Endothelial cell of umbilical vein (primary cell): ENCODE measurements around the gene PARP16. TPM values are rescaled to one million over a fixed set of nuclear protein-coding genes. Genes with fewer than 3 reads are reported as not detected.

Experiments
- BruUV-seq: library from RNA; stranded (reverse); fragments of 400-500 nt; replicated peaks from 2 replicates; lab custom pipeline; 2021; lab: Mats Ljungman, UMichigan
- CTCF ChIA-PET: fragments of 300-600, 350-600 bp; sonication (Branson Sonifier 250); formaldehyde crosslinking; loops from one replicate; lab custom pipeline; 2021; ENCODE audit warnings: antibody characterized with exemption, inconsistent platforms; lab: Charles Lee
- POLR2A ChIA-PET: fragments of 300-600, 350-600 bp; sonication (Branson Sonifier 250); formaldehyde crosslinking; loops from one replicate; lab custom pipeline; 2021; ENCODE audit warnings: antibody characterized with exemption, inconsistent platforms; lab: Charles Lee
- DNase-seq: peaks from one replicate; pipeline ENCODE4 v3.0.0-alpha.2; 2011; ENCODE audit warnings: low read depth, low spot score
- FAIRE-seq: peaks from 2 replicates; lab custom pipeline; 2011; peaks lifted over from hg19 to GRCh38; lab: Jason Lieb, UNC
- H2AFZ ChIP-seq: 2 replicates; pipeline ENCODE4 v1.6.0; 2012; ENCODE audit warnings: low read depth, low read length, control low read depth, inconsistent platforms
- H3K27ac ChIP-seq: 2 replicates; pipeline ENCODE4 v1.5.1; 2011; ENCODE audit warnings: low read depth, mild to moderate bottlenecking, control low read depth, low read length, moderate library complexity; ENCODE audit not compliant: insufficient read depth
- H3K27me3 ChIP-seq, 2 experiments: 2 replicates each; pipeline versions ENCODE4 v1.6.0 to v1.6.1; 2011; ENCODE audit warnings: low read length in 2 of 2, mixed read lengths in 1 of 2; ENCODE audit not compliant: control insufficient read depth in 2 of 2, insufficient read depth in 2 of 2
- H3K36me3 ChIP-seq, 2 experiments: 2 replicates in 1 of 2; 3 replicates in 1 of 2; pipeline ENCODE4 v1.5.1; 2011; ENCODE audit warnings: low read length in 2 of 2, mild to moderate bottlenecking in 1 of 2, moderate library complexity in 1 of 2; ENCODE audit not compliant: control insufficient read depth in 2 of 2, insufficient read depth in 2 of 2; ENCODE audit errors: extremely low read depth in 1 of 2
- H3K4me1 ChIP-seq: 3 replicates; pipeline ENCODE4 v1.5.1; 2011; ENCODE audit warnings: mild to moderate bottlenecking, low read length; ENCODE audit not compliant: control insufficient read depth, insufficient read depth; ENCODE audit errors: extremely low read depth
- H3K4me2 ChIP-seq: 2 replicates; pipeline ENCODE4 v1.6.1; 2011; ENCODE audit warnings: low read length, control low read depth, mixed read lengths; ENCODE audit not compliant: insufficient read depth
- H3K4me3 ChIP-seq, 3 experiments: fragments of 200-600 bp in 1 of 3; sonication (generic), shearing (Covaris generic) in 1 of 3; replicated peaks in 1 of 3; 2 replicates each; pipeline ENCODE4 v1.5.1; 2011 to 2016; ENCODE audit warnings: control low read depth in 3 of 3, low read length in 3 of 3, mild to moderate bottlenecking in 2 of 3, inconsistent platforms in 1 of 3, low read depth in 1 of 3, moderate library complexity in 1 of 3; ENCODE audit not compliant: insufficient read depth in 1 of 3
- H3K79me2 ChIP-seq: 2 replicates; pipeline ENCODE4 v1.6.0; 2012; ENCODE audit warnings: low read length, inconsistent platforms; ENCODE audit not compliant: control insufficient read depth, insufficient read depth
- H3K9ac ChIP-seq: replicated peaks from 2 replicates; pipeline ENCODE3; 2011; ENCODE audit warnings: low read length, control low read depth; ENCODE audit not compliant: insufficient read depth; ENCODE audit errors: extremely low read depth
- H3K9me1 ChIP-seq: replicated peaks from 3 replicates; pipeline ENCODE4 v1.6.0; 2011; ENCODE audit warnings: mild to moderate bottlenecking, low read length; ENCODE audit not compliant: control insufficient read depth, insufficient read depth; ENCODE audit errors: extremely low read depth
- H3K9me3 ChIP-seq: replicated peaks from 2 replicates; pipeline ENCODE4 v1.5.1; 2012; ENCODE audit warnings: low read length, inconsistent platforms; ENCODE audit not compliant: control insufficient read depth, insufficient read depth
- H4K20me1 ChIP-seq: replicated peaks from 2 replicates; pipeline ENCODE3; 2011; ENCODE audit warnings: mild to moderate bottlenecking, low read length; ENCODE audit not compliant: control insufficient read depth, insufficient read depth; ENCODE audit errors: extremely low read depth
- EZH2 ChIP-seq: IDR thresholded peaks from 2 replicates; pipeline ENCODE4 v1.6.1; 2012; ENCODE audit warnings: borderline replicate concordance, low read depth, mild to moderate bottlenecking, moderate library complexity, low read length, inconsistent platforms; ENCODE audit not compliant: severe bottlenecking
- GATA2 ChIP-seq: IDR thresholded peaks from 2 replicates; pipeline ENCODE4 v1.7.0; 2011; ENCODE audit warnings: low read depth, mild to moderate bottlenecking, moderate library complexity, mixed read lengths, low read length; ENCODE audit not compliant: insufficient read length, insufficient read depth
- JUN ChIP-seq: IDR thresholded peaks from 2 replicates; pipeline ENCODE4 v1.6.1; 2011; ENCODE audit warnings: borderline replicate concordance, low read depth; ENCODE audit not compliant: insufficient read length, insufficient read depth
- MYC ChIP-seq: IDR thresholded peaks from one replicate; pipeline ENCODE4 v1.6.1; 2011; ENCODE audit warnings: mild to moderate bottlenecking, low read depth, low read length
- POLR2A ChIP-seq: IDR thresholded peaks from 2 replicates; pipeline ENCODE4 v1.6.1; 2012; ENCODE audit warnings: low read depth, mild to moderate bottlenecking, control low read depth, low read length
- POLR2AphosphoS5 ChIP-seq: IDR thresholded peaks from 2 replicates; pipeline ENCODE4 v1.6.1; 2012; ENCODE audit warnings: low read depth, mild to moderate bottlenecking, control low read depth, low read length, moderate library complexity; ENCODE audit not compliant: insufficient read depth
- dilution Hi-C: fragments of 300-500 bp; cut with MboI; formaldehyde crosslinking; loops from one replicate; pipeline ENCODE4 v1.15.0; 2019; ENCODE audit warnings: low sequenced_read_pairs; ENCODE audit not compliant: extremely low pct_ligation_motif_present
- intact Hi-C: fragments of 100-400 bp; cut with micrococcal nuclease; formaldehyde crosslinking; loops from one replicate; pipeline ENCODE4 v1.10.0; 2022
- polyA plus RNA-seq, 4 experiments: library from polyadenylated mRNA; depleted of rRNA in 3 of 4; stranded (reverse) in 3 of 4; unstranded in 1 of 4; fragments of >200 nt; gene quantifications; 2 replicates each; pipeline versions ENCODE4 v1.2.1 to v1.2.3, GENCODE V29; 2011 to 2012; ENCODE audit warnings: missing spikeins in 1 of 4
- total RNA-seq: library from RNA; stranded (reverse); gene quantifications from 2 replicates; pipeline ENCODE4 v1.2.3, GENCODE V29; 2021
- TF ChIP-seq, protein P1 (sequence below), 2 donors: IDR thresholded peaks; 1 replicate in 1 of 2; 2 replicates in 1 of 2; pipeline ENCODE4 v1.5.1; 2011; ENCODE audit warnings: low read length in 2 of 2, mild to moderate bottlenecking in 2 of 2, moderate library complexity in 2 of 2, control low read depth in 1 of 2, inconsistent platforms in 1 of 2, low read depth in 1 of 2; ENCODE audit not compliant: insufficient read depth in 1 of 2; ENCODE audit errors: extremely low read depth in 1 of 2

Gene PARP16
- total and polyA plus RNA-seq, 2 donors (not counting 3 experiments of a cell fraction or from before 2014, with no cell fraction given) = 3.9 to 6.3 TPM

DNA sequence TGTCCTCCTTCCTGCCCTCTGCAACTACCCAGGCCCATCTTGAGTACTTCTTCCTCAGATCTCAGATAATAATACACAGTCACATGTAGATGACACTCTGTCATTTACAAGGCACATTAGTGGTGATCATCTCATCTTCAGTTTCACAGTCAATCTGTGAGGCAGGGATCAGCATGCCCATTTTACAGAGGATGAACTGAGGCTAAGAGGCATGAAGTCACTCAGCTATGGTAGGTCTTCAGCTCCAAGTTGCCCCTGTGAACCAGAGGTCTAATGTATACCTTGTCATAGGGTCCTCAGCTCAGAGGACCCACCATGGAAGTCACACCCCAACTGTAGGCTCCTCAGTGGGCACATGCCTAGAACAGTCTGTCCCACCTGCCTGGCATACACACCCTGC is 71.2 kb downstream of the PARP16 start:
- Histone ChIP-seq H3K79me2 (no peaks in the 10 kb centered on the region), H3K9me3 (no peaks in the 10 kb centered on the region), H3K4me3 (no peak overlapping the region), H3K9me1 (no peaks in the 10 kb centered on the region), H3K9ac (no peak overlapping the region), H3K27ac (no peak overlapping the region), H3K4me2 (no peak overlapping the region), H4K20me1 (no peaks in the 10 kb centered on the region), H3K27me3 (peaks cover 0 to 5% of the 10 kb centered on the region in 2 experiments), H3K4me1 (no peaks in the 10 kb centered on the region), H2AFZ (no peak overlapping the region), H3K36me3 (no peaks in the 10 kb centered on the region)
- dilution Hi-C loops (no loop called here), intact Hi-C loops (no loop called here)
- no TSS peak for BruUV-seq
- DNase-seq (no peak), FAIRE-seq (no peak)
- TF ChIP-seq, protein P1, sequence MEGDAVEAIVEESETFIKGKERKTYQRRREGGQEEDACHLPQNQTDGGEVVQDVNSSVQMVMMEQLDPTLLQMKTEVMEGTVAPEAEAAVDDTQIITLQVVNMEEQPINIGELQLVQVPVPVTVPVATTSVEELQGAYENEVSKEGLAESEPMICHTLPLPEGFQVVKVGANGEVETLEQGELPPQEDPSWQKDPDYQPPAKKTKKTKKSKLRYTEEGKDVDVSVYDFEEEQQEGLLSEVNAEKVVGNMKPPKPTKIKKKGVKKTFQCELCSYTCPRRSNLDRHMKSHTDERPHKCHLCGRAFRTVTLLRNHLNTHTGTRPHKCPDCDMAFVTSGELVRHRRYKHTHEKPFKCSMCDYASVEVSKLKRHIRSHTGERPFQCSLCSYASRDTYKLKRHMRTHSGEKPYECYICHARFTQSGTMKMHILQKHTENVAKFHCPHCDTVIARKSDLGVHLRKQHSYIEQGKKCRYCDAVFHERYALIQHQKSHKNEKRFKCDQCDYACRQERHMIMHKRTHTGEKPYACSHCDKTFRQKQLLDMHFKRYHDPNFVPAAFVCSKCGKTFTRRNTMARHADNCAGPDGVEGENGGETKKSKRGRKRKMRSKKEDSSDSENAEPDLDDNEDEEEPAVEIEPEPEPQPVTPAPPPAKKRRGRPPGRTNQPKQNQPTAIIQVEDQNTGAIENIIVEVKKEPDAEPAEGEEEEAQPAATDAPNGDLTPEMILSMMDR (IDR thresholded peaks at IDR 0.05; ENCODE audit: extremely low read depth in 1 of 2, insufficient read depth in 1 of 2, low read depth in 1 of 2, low read length in 2 of 2) = no peak
- no peak for TF ChIP-seq MYC
- TF ChIP-seq POLR2AphosphoS5 = no peak
- no peak for TF ChIP-seq GATA2
- ChIA-PET POLR2A (no interaction called here), CTCF (interaction anchor here (0.8 to 2.0 kb wide), 2 partner anchors 14 to 55 kb away, joined by 3 to 5 read pairs; no protein-coding TSS in a partner anchor)

GRCh38 chr15:65214010-65214409 is 72.7 kb downstream of the PARP16 start:
- H3K4me1 ChIP-seq = no peaks in the 10 kb centered on the region
- peaks cover 0 to 5% of the 10 kb centered on the region in 2 experiments for H3K27me3 ChIP-seq
- no peak overlapping the region for H3K4me3 ChIP-seq
- no peak overlapping the region for H3K4me2 ChIP-seq
- DNase-seq = no peak
- no peak for FAIRE-seq
- CTCF ChIA-PET = interaction anchor here (1.2 kb wide), 1 partner anchor 84 kb away, joined by 3 read pairs; no protein-coding TSS in a partner anchor
- no peak for TF ChIP-seq POLR2AphosphoS5
- no peak for TF ChIP-seq POLR2A
- no peak for TF ChIP-seq MYC
- no peak for TF ChIP-seq EZH2
- TF ChIP-seq JUN = no peak
- TF ChIP-seq, protein P1 (IDR thresholded peaks at IDR 0.05; ENCODE audit: extremely low read depth in 1 of 2, insufficient read depth in 1 of 2, low read depth in 1 of 2, low read length in 2 of 2) = no peak
- no peaks in the 10 kb centered on the region for H4K20me1 ChIP-seq
- no peaks in the 10 kb centered on the region for H3K9me3 ChIP-seq
- no peak overlapping the region for H2AFZ ChIP-seq
- intact Hi-C loops (no loop called here), dilution Hi-C loops (no loop called here)
- no peaks in the 10 kb centered on the region for H3K36me3 ChIP-seq
- H3K9ac ChIP-seq = no peak overlapping the region
- no peak overlapping the region for H3K27ac ChIP-seq
- BruUV-seq = no TSS peak
- no peaks in the 10 kb centered on the region for H3K79me2 ChIP-seq
- POLR2A ChIA-PET = no interaction called here
- H3K9me1 ChIP-seq = no peaks in the 10 kb centered on the region
